Inflammatory macrophage treated with lipopolysaccharide for 4 hours (primary cell): Measurements from ENCODE around the gene VMP1.
"Not testable (repeated sequence)": the region's sequence is repeated elsewhere in the genome, so short reads cannot be mapped to it uniquely, and the experiment has no call there.

Experiments
- DNase-seq: peaks from one replicate; pipeline ENCODE4 v3.0.0-alpha.2; 2020

Gene VMP1

GRCh38 chr17:59842901-59843652 lies 135.6 kb downstream of the VMP1 start:
- peak; percentile 91 for DNase-seq

- peak; percentile 39 for DNase-seq
Measured at GRCh38 chr17:59844884-59845594, 137.6 kb downstream of the VMP1 start.

GRCh38 chr17:59845595-59846393 lies 138.3 kb downstream of the VMP1 start:
- peak; percentile 73 for DNase-seq

GRCh38 chr17:59846394-59847165 lies 139.1 kb downstream of the VMP1 start:
- DNase-seq = no peak

- DNase-seq = no peak
Measured at GRCh38 chr17:59848385-59848668, 140.9 kb downstream of the VMP1 start.

- DNase-seq = peak; percentile 87
Measured at GRCh38 chr17:59848778-59849177, 141.3 kb downstream of the VMP1 start.

GRCh38 chr17:59850311-59850710 lies 142.9 kb downstream of the VMP1 start:
- not testable (repeated sequence) for DNase-seq

GRCh38 chr17:59851439-59852375 lies 144.3 kb downstream of the VMP1 start:
- DNase-seq = peak; percentile 25

GRCh38 chr17:59852847-59853167 lies 145.4 kb downstream of the VMP1 start:
- not testable (repeated sequence) for DNase-seq

- peak; percentile 71 for DNase-seq
Measured at GRCh38 chr17:59853168-59853918, 145.9 kb downstream of the VMP1 start.

GRCh38 chr17:59853919-59854729 lies 146.7 kb downstream of the VMP1 start:
- DNase-seq = not testable (repeated sequence)

GRCh38 chr17:59856859-59857794 lies 149.7 kb downstream of the VMP1 start:
- no peak for DNase-seq

- DNase-seq = no peak
Measured at GRCh38 chr17:59858167-59858816, 150.8 kb downstream of the VMP1 start.

GRCh38 chr17:59858932-59859331 lies 151.5 kb downstream of the VMP1 start:
- DNase-seq = no peak

- peak; percentile 74 for DNase-seq
Measured at GRCh38 chr17:59859444-59860025, 152.1 kb downstream of the VMP1 start.

- no peak for DNase-seq
Measured at GRCh38 chr17:59863616-59864015, 156.2 kb downstream of the VMP1 start.

GRCh38 chr17:59869941-59870218 lies 162.4 kb downstream of the VMP1 start:
- DNase-seq = no peak

GRCh38 chr17:59870482-59870881 lies 163.0 kb downstream of the VMP1 start:
- DNase-seq = no peak
